Activated CD4-positive, alpha-beta T cell treated with anti-CD3 and anti-CD28 coated beads for 36 hours (primary cell): ENCODE data around the gene TFAP2B. TPM values are rescaled to one million over a fixed set of nuclear protein-coding genes. Genes with fewer than 3 reads are reported as not detected.

Experiments
- ATAC-seq: fragments of 200-7000 bp; cut with Tn5 transposase; one replicate; pipeline ENCODE4 v1.10.0; 2021; ENCODE audit warnings: mild to moderate bottlenecking, moderate library complexity
- CTCF ChIA-PET: fragments of 350-600 bp; sonication (Branson Sonifier 250); formaldehyde crosslinking; loops from one replicate; lab custom pipeline; 2021; ENCODE audit warnings: antibody characterized with exemption; lab: Charles Lee
- POLR2A ChIA-PET: fragments of 350-600 bp; sonication (Branson Sonifier 250); formaldehyde crosslinking; loops from one replicate; lab custom pipeline; 2021; ENCODE audit warnings: antibody characterized with exemption, inconsistent platforms; lab: Charles Lee
- DNase-seq: peaks from one replicate; pipeline ENCODE4 v3.0.0-alpha.2; 2020
- H3K27ac Mint-ChIP-seq: one replicate; pipeline ENCODE4 v1.8.0; 2021; ENCODE audit warnings: mixed read lengths
- H3K27me3 Mint-ChIP-seq: one replicate; pipeline ENCODE4 v1.8.0; 2021; ENCODE audit warnings: mixed read lengths
- H3K36me3 Mint-ChIP-seq: one replicate; pipeline ENCODE4 v1.8.0; 2021; ENCODE audit warnings: low read depth, mixed read lengths
- H3K4me1 Mint-ChIP-seq: one replicate; pipeline ENCODE4 v1.8.0; 2021; ENCODE audit warnings: mixed read lengths
- H3K4me3 Mint-ChIP-seq: one replicate; pipeline ENCODE4 v1.8.0; 2021; ENCODE audit warnings: mild to moderate bottlenecking, moderate library complexity, mixed read lengths
- H3K9me3 Mint-ChIP-seq: one replicate; pipeline ENCODE4 v1.8.0; 2021; ENCODE audit warnings: low read depth, mixed read lengths
- intact Hi-C, 2 experiments: fragments of 100-400 bp; cut with DNase I in 1 of 2; cut with micrococcal nuclease in 1 of 2; formaldehyde crosslinking; loops; one replicate each; pipeline versions ENCODE4 v1.14.2 to v1.15.1; 2022 to 2024; cut with DNase I, micrococcal nuclease
- total RNA-seq, 2 experiments: library from RNA; stranded (reverse); gene quantifications; one replicate each; pipeline ENCODE4 v1.2.3, GENCODE V29; 2021

The TFAP2B gene
- total RNA-seq, 2 experiments from 2014 or later = not detected

DNA sequence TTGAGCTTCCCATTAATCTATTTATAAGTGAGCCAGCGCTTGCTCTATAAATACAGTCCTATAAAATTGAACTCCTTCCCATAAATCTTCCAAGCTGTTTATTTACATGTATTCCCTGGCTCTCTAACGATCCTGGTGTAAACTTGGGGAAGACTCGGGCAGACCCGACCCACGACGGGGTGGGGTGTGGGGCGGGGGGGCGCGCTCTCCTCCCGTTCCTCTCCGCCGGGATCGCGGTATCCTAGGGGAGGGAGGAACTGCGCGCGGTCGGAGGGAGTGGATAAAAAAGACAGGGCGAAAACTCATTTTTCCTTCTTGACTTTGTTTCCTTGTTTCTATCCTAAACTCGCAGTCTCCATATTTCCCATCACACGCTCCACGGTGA lies 31.1 kb downstream of the TFAP2B start:
- H3K9me3 Mint-ChIP-seq = no peaks in the 10 kb centered on the region
- DNase-seq (no peak), ATAC-seq (no peak)
- peaks cover 68% of the 10 kb centered on the region for H3K27me3 Mint-ChIP-seq
- CTCF ChIA-PET = no interaction called here
- H3K4me1 Mint-ChIP-seq = no peaks in the 10 kb centered on the region
- intact Hi-C loops = loop anchor here in 1 of 2 experiments (5.0 kb wide), 1 partner anchor 127 kb away; no protein-coding TSS in a partner anchor
- no peak overlapping the region for H3K4me3 Mint-ChIP-seq
- no peaks in the 10 kb centered on the region for H3K36me3 Mint-ChIP-seq
- H3K27ac Mint-ChIP-seq = no peak overlapping the region
- POLR2A ChIA-PET = no interaction called here

DNA sequence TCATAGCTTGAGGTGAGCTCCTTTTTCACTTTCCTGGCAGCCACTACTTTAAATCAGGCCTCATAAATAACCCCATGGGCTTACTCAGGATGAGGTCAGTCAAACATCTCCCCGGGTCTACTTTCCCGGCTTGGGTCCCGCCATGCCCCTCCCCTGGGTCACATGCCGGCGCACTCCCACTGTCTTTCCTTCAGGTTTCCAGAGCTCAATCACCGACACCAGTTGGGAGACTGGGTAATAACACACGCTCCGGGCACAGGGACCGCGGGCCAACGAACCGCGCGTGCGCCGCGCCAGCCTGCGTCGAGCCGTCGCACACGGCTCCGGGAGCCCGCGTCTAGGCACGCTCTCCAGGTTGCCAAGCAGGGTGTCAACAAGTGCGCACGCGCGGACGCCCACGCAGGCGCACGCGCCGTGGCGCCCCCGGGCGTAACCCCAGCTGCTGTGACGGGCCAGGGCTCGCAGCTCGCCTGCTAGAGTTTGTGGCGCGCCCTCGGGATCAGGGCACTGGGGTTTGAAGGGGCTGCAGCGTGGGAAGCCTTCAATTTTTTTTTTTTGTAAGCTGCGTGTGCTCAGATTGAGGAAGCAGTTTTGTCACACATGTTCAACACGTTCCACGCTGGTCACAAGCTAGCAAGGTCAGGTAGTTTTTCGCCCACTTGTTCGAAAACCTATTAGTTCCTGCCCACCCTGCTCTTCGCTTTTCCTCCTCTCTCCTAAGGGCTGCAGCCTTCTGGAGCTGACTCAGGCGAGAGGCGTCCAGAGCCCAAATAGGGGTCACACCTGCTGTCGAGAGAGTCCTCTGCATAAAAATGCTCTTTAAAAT lies 31.8 kb downstream of the TFAP2B start:
- ChIA-PET CTCF (interaction anchor here (0.5 kb wide), 1 partner anchor 732 kb away, joined by 3 read pairs; no protein-coding TSS in a partner anchor), POLR2A (no interaction called here)
- peak; percentile 18 for DNase-seq
- H3K9me3 Mint-ChIP-seq = no peaks in the 10 kb centered on the region
- H3K27me3 Mint-ChIP-seq = peaks cover 63% of the 10 kb centered on the region
- ATAC-seq = no peak
- intact Hi-C loops = no loop called here
- no peaks in the 10 kb centered on the region for H3K36me3 Mint-ChIP-seq
- H3K27ac Mint-ChIP-seq = no peak overlapping the region
- no peaks in the 10 kb centered on the region for H3K4me1 Mint-ChIP-seq
- no peak overlapping the region for H3K4me3 Mint-ChIP-seq

- ATAC-seq (no peak), DNase-seq (no peak)
- Mint-ChIP-seq H3K4me3 (no peak overlapping the region), H3K27ac (no peak overlapping the region), H3K27me3 (peaks cover 58% of the 10 kb centered on the region), H3K4me1 (no peaks in the 10 kb centered on the region), H3K36me3 (no peaks in the 10 kb centered on the region), H3K9me3 (no peaks in the 10 kb centered on the region)
- intact Hi-C loops = no loop called here
- POLR2A ChIA-PET = no interaction called here
- CTCF ChIA-PET = no interaction called here
Observed at GRCh38 chr6:50851049-50851845, 32.6 kb downstream of the TFAP2B start.

DNA sequence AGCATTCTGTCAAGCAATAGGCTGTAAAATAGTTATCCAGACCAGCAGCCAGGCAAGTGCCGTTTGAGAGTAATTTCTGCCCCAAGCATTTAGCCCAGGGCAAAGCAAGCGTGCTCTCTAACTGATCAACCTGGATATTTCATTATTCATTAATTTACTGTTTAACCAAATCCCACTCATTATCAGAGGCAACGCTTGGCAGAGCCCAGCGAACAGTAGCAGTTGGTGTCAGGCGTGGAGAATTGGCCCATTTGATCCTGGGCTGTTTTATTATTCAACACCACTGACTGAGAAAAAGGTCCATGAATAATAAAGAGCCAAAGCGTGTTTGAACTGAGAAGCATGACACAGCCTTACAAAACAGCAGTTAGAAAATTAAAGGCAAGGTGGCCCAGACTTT lies 35.3 kb downstream of the TFAP2B start:
- no peaks in the 10 kb centered on the region for H3K4me1 Mint-ChIP-seq
- intact Hi-C loops = no loop called here
- CTCF ChIA-PET = no interaction called here
- H3K36me3 Mint-ChIP-seq = no peaks in the 10 kb centered on the region
- no peak for ATAC-seq
- H3K27me3 Mint-ChIP-seq = peaks cover 37% of the 10 kb centered on the region
- no peak for DNase-seq
- POLR2A ChIA-PET = no interaction called here
- no peak overlapping the region for H3K27ac Mint-ChIP-seq
- peaks cover 7% of the 10 kb centered on the region for H3K9me3 Mint-ChIP-seq
- no peak overlapping the region for H3K4me3 Mint-ChIP-seq

DNA sequence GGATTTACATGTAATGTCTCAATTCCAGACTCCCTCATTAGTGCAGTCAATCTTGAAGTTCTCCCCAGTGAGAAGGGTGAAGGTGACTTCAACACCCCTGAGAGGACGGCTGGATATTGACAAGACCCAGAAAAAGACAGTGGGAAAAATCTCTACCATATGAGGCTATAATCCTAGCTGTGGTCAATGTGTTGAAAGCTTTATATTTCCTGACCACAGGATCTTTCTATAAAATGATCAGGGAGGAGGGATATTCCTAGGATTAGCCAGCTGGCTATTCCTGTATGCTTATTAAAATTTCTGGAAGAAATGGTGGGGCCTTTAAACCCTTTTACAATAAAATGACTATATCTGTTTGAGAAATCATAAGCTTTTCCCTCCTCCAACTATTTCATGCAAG lies 43.0 kb downstream of the TFAP2B start:
- POLR2A ChIA-PET = no interaction called here
- Mint-ChIP-seq H3K4me1 (no peaks in the 10 kb centered on the region), H3K36me3 (no peaks in the 10 kb centered on the region), H3K4me3 (no peak overlapping the region), H3K9me3 (peaks cover 7% of the 10 kb centered on the region), H3K27ac (no peak overlapping the region), H3K27me3 (no peaks in the 10 kb centered on the region)
- CTCF ChIA-PET = no interaction called here
- DNase-seq = no peak
- no peak for ATAC-seq
- intact Hi-C loops = no loop called here

DNA sequence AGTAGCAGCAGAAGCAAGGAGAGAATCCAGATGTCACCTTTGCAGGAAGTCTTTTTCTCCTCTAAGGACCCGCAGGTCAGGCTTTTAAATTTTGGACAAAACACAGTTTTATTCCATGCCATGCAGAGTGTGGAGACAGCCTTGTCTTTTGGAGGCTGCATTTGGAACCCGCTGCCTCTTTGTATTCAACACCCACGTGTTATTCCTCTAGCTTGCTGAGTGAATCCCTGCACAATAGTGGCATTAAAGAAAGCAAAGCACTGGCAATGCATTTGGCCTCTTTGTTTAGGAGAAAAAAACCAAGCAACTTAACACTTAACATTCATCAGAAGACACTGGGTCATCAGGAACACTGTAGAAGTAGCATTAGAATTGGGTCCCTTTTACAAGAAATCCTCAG lies 43.5 kb downstream of the TFAP2B start:
- intact Hi-C loops = no loop called here
- no peaks in the 10 kb centered on the region for H3K4me1 Mint-ChIP-seq
- H3K27ac Mint-ChIP-seq = no peak overlapping the region
- POLR2A ChIA-PET = no interaction called here
- ATAC-seq (no peak), DNase-seq (no peak)
- CTCF ChIA-PET = no interaction called here
- H3K4me3 Mint-ChIP-seq = no peak overlapping the region
- no peaks in the 10 kb centered on the region for H3K27me3 Mint-ChIP-seq
- no peaks in the 10 kb centered on the region for H3K36me3 Mint-ChIP-seq
- H3K9me3 Mint-ChIP-seq = peaks cover 7% of the 10 kb centered on the region

DNA sequence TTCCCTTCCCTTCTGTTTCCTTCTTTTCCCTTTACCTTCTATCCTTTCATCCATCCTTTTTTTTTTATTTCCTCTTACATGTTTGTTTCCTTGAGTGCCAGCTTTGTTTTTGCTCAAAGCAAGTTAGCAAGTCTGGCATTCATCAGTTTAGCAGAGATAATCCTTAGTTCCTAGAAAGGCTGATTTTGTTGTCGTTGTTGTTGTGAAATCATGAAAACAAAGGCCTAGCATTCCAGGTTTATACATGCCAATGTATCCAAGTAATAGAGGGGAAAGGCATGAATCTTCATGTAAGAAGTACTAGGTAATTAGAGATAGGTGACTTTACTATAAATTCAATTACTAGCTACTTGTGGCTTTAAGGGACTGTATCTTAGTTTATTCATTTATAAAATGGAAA lies 45.9 kb downstream of the TFAP2B start:
- Mint-ChIP-seq H3K36me3 (no peaks in the 10 kb centered on the region), H3K27me3 (no peaks in the 10 kb centered on the region), H3K4me1 (no peaks in the 10 kb centered on the region), H3K27ac (no peak overlapping the region), H3K4me3 (no peak overlapping the region), H3K9me3 (no peaks in the 10 kb centered on the region)
- POLR2A ChIA-PET = no interaction called here
- intact Hi-C loops = no loop called here
- CTCF ChIA-PET = no interaction called here
- DNase-seq (no peak), ATAC-seq (no peak)

DNA sequence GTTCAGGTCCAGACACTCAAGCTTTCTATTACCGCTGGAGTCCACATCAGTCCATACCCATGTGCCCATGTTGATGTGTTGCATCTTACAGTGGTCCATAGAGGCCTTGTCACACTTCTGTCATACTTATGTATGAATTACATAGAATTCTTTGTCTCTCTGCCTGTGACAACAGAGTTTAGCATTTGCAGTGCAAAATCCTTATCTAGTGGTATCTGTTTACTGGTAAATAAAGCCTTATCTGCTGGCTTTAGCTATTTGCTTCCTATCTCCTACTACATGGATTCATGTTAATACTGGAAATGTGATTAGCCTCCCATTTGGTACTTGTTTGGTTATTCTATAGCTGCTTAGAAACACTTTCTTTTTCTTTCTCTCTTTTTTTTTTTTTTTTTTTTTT lies 49.8 kb downstream of the TFAP2B start:
- no peak for DNase-seq
- POLR2A ChIA-PET = no interaction called here
- Mint-ChIP-seq H3K4me3 (no peak overlapping the region), H3K36me3 (no peaks in the 10 kb centered on the region), H3K4me1 (no peaks in the 10 kb centered on the region), H3K27ac (no peak overlapping the region), H3K27me3 (no peaks in the 10 kb centered on the region), H3K9me3 (no peaks in the 10 kb centered on the region)
- CTCF ChIA-PET = interaction anchor here (0.6 kb wide), 1 partner anchor 51 kb away, joined by 3 read pairs; no protein-coding TSS in a partner anchor
- intact Hi-C loops = no loop called here
- ATAC-seq = no peak

DNA sequence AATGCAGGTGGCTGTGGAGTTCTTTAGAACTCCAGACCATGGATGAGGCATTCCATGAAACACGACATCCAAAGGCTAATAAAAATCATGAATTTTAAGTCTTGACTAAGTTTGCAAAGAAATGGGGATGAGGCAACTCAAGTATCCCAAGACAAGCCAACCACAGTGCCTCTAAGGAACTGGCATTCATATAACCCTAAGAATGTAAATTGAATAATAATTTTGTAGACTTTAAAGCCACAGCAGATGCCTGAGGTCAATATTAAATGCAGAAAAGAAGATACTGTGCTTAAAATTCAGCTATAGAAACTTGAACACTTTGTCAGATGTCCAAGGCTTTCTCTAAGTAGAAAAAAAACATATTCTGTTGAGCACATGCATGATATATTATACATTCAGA lies 54.5 kb downstream of the TFAP2B start:
- DNase-seq (no peak), ATAC-seq (no peak)
- Mint-ChIP-seq H3K4me1 (no peaks in the 10 kb centered on the region), H3K27ac (no peak overlapping the region), H3K9me3 (no peaks in the 10 kb centered on the region), H3K4me3 (no peak overlapping the region), H3K36me3 (no peaks in the 10 kb centered on the region), H3K27me3 (no peaks in the 10 kb centered on the region)
- ChIA-PET CTCF (interaction anchor here (1.2 kb wide), 1 partner anchor 16 kb away, joined by 3 read pairs; no protein-coding TSS in a partner anchor), POLR2A (no interaction called here)
- intact Hi-C loops = no loop called here

- Mint-ChIP-seq H3K9me3 (no peaks in the 10 kb centered on the region), H3K27ac (no peak overlapping the region), H3K4me3 (no peak overlapping the region), H3K4me1 (no peaks in the 10 kb centered on the region), H3K36me3 (no peaks in the 10 kb centered on the region), H3K27me3 (no peaks in the 10 kb centered on the region)
- ATAC-seq (no peak), DNase-seq (no peak)
- CTCF ChIA-PET = interaction anchor here (0.7 to 1.0 kb wide), 2 partner anchors 18 to 224 kb away, joined by 3 to 4 read pairs; no protein-coding TSS in a partner anchor
- POLR2A ChIA-PET = no interaction called here
- intact Hi-C loops = no loop called here
Observed at GRCh38 chr6:50884364-50884763, 65.7 kb downstream of the TFAP2B start.

DNA sequence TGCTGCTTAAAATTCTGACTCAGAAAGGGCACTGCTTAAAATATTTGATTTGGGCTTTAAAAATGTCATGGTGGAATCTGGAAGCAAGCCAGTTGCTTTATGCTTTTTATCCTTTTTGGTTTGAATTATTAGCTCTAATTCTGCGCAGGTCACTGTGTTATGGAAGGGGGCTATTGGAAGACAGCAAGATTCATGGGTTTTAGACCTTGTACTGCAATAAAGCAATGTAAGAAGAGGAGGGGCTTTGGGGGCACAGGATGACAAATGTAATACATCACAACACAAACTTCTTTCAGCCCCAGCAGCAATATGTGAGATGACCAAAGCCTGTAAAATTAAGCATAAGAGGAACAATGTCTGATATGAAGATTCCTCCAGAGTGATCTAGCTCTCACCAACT lies 68.4 kb downstream of the TFAP2B start:
- no peaks in the 10 kb centered on the region for H3K4me1 Mint-ChIP-seq
- intact Hi-C loops = no loop called here
- no peaks in the 10 kb centered on the region for H3K9me3 Mint-ChIP-seq
- no peaks in the 10 kb centered on the region for H3K27me3 Mint-ChIP-seq
- CTCF ChIA-PET = no interaction called here
- no peak overlapping the region for H3K27ac Mint-ChIP-seq
- H3K36me3 Mint-ChIP-seq = no peaks in the 10 kb centered on the region
- no peak for DNase-seq
- ATAC-seq = no peak
- no peak overlapping the region for H3K4me3 Mint-ChIP-seq
- POLR2A ChIA-PET = no interaction called here

DNA sequence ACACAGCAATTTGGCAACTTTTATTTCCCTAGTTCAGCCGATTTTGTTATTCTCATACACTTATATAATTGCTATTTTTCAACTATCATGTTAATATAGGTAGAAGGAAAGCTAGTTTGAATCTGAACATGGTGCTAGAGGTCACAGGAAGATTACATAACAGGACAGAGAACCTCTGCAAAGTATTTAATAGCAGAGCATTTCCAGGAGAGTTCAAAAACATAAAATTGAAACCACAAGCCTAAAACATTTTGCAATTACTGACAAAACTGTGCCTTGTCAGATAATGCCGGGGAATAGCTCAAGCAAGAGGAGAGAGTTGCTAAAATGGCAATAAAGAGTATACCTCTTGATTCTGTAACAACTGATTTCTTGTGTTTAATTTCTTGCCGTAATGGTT lies 70.8 kb downstream of the TFAP2B start:
- CTCF ChIA-PET = interaction anchor here (1.0 kb wide), 1 partner anchor 16 kb away, joined by 3 read pairs; no protein-coding TSS in a partner anchor
- Mint-ChIP-seq H3K36me3 (no peaks in the 10 kb centered on the region), H3K4me3 (no peak overlapping the region), H3K27me3 (no peaks in the 10 kb centered on the region), H3K4me1 (no peaks in the 10 kb centered on the region), H3K9me3 (no peaks in the 10 kb centered on the region), H3K27ac (no peak overlapping the region)
- DNase-seq (no peak), ATAC-seq (no peak)
- POLR2A ChIA-PET = no interaction called here
- intact Hi-C loops = no loop called here
